Naive thymus-derived CD4-positive, alpha-beta T cell (primary cell): ENCODE measurements around the gene PPP1R10. TPM values are rescaled to one million over a fixed set of nuclear protein-coding genes. Genes with fewer than 3 reads are reported as not detected.

ENCODE experiments used
- ATAC-seq: fragments of 150-1000 bp; cut with Tn5 transposase; 2 replicates; pipeline ENCODE4 v1.10.0; 2021; ENCODE audit warnings: mild to moderate bottlenecking, moderate library complexity
- CTCF ChIA-PET: fragments of 350-600 bp; sonication (Branson Sonifier 250); formaldehyde crosslinking; loops from one replicate; lab custom pipeline; 2021; ENCODE audit warnings: antibody characterized with exemption; lab: Charles Lee
- POLR2A ChIA-PET: fragments of 350-600 bp; sonication (Branson Sonifier 250); formaldehyde crosslinking; loops from one replicate; lab custom pipeline; 2021; ENCODE audit warnings: antibody characterized with exemption, inconsistent platforms; lab: Charles Lee
- DNase-seq, 9 donors: peaks; one replicate each; pipeline versions ENCODE4 v3.0.0 to v3.0.0-alpha.2; 2020 to 2022; ENCODE audit warnings: mixed read lengths in 1 of 9
- H3K27ac ChIP-seq: one replicate; pipeline ENCODE4 v1.7.0; 2013; ENCODE audit warnings: mild to moderate bottlenecking, low read depth, low read length, moderate library complexity
- H3K27me3 ChIP-seq, 2 donors: one replicate each; pipeline ENCODE4 v1.7.0; 2013; ENCODE audit warnings: low read length in 2 of 2, mild to moderate bottlenecking in 2 of 2, moderate library complexity in 2 of 2; ENCODE audit not compliant: control insufficient read depth in 2 of 2, insufficient read depth in 2 of 2
- H3K36me3 ChIP-seq, 3 experiments: 1 replicate in 2 of 3; 2 replicates in 1 of 3; pipeline ENCODE4 v1.7.0; 2013; ENCODE audit warnings: low read length in 3 of 3, mild to moderate bottlenecking in 3 of 3, moderate library complexity in 1 of 3; ENCODE audit not compliant: insufficient read depth in 3 of 3, control insufficient read depth in 2 of 3
- H3K4me1 ChIP-seq, 2 donors: one replicate each; pipeline ENCODE4 v1.7.0; 2013; ENCODE audit warnings: low read length in 2 of 2, mild to moderate bottlenecking in 2 of 2, moderate library complexity in 1 of 2; ENCODE audit not compliant: control insufficient read depth in 2 of 2, insufficient read depth in 2 of 2
- H3K4me3 ChIP-seq: 2 replicates; pipeline ENCODE4 v1.7.0; 2013; ENCODE audit warnings: mild to moderate bottlenecking, low read length
- H3K9me3 ChIP-seq, 3 experiments: 1 replicate in 2 of 3; 2 replicates in 1 of 3; pipeline ENCODE4 v1.7.0; 2013; ENCODE audit warnings: low read length in 3 of 3; ENCODE audit not compliant: control insufficient read depth in 2 of 3
- H3K27ac Mint-ChIP-seq, 9 donors: one replicate each; pipeline ENCODE4 v1.8.0; 2020 to 2022; ENCODE audit warnings: mixed read lengths in 9 of 9, mild to moderate bottlenecking in 8 of 9, moderate library complexity in 5 of 9, inconsistent platforms in 2 of 9
- H3K27me3 Mint-ChIP-seq, 5 donors: one replicate each; pipeline ENCODE4 v1.8.0; 2021 to 2022; ENCODE audit warnings: mixed read lengths in 5 of 5, mild to moderate bottlenecking in 1 of 5
- H3K36me3 Mint-ChIP-seq, 5 donors: one replicate each; pipeline ENCODE4 v1.8.0; 2020 to 2022; ENCODE audit warnings: mixed read lengths in 5 of 5, mild to moderate bottlenecking in 3 of 5, inconsistent platforms in 1 of 5
- H3K4me1 Mint-ChIP-seq, 7 donors: one replicate each; pipeline ENCODE4 v1.8.0; 2020 to 2022; ENCODE audit warnings: mixed read lengths in 7 of 7, mild to moderate bottlenecking in 3 of 7, inconsistent platforms in 1 of 7
- H3K4me3 Mint-ChIP-seq, 10 donors: one replicate each; pipeline ENCODE4 v1.8.0; 2020 to 2022; ENCODE audit warnings: mild to moderate bottlenecking in 10 of 10, mixed read lengths in 10 of 10, moderate library complexity in 6 of 10, inconsistent platforms in 2 of 10
- H3K9me3 Mint-ChIP-seq, 11 donors: one replicate each; pipeline ENCODE4 v1.8.0; 2020 to 2022; ENCODE audit warnings: mixed read lengths in 11 of 11, mild to moderate bottlenecking in 4 of 11, inconsistent platforms in 1 of 11, moderate library complexity in 1 of 11
- intact Hi-C, 2 donors: fragments of 100-400 bp; cut with micrococcal nuclease; formaldehyde crosslinking; loops; one replicate each; pipeline ENCODE4 v1.15.1; 2023
- polyA plus RNA-seq, 2 donors: library from polyadenylated mRNA; unstranded; fragments of 300-500 nt; fragmentation: Illumina TruSeq; gene quantifications; one replicate each; pipeline ENCODE4 v1.2.3, GENCODE V29; 2021
- total RNA-seq, 6 experiments: library from RNA in 5 of 6; stranded (reverse) in 5 of 6; gene quantifications; 1 replicate in 5 of 6; 2 replicates in 1 of 6; pipeline ENCODE4 v1.2.3 and lab custom pipeline; 2021 to 2026

Gene PPP1R10
- total and polyA plus RNA-seq, 7 experiments from 2014 or later: 21.6 to 286 (median 114) TPM

DNA sequence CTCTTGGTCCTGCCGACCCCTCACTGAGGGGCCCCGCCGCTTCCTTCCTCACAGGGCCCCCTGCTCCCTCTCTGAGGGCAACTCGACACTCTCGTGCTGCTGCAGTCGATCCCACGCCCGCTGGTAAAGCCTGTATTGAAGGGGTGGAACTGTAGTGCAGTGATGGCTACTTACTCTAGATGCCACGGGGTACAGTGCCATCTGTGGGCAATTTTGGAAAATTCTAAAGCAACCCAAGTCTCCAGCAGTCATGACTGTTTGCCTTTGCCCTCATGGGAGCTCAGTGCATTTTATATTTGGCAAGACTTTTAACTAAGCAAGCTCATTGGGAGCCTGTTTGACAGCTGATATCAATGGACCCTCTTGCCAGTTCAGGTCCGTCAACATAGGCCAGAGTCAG is 23.4 kb upstream of the PPP1R10 start:
- peaks cover 0 to 12% (median 12%) of the 10 kb centered on the region in 5 donors for H3K36me3 Mint-ChIP-seq
- POLR2A ChIA-PET: interaction anchor here (0.6 to 1.6 kb wide), 4 partner anchors 12 to 71 kb away, joined by 3 to 8 read pairs (median 5); partner anchors contain the start of genes MRPS18B and PPP1R10
- H3K27me3 Mint-ChIP-seq: no peaks in the 10 kb centered on the region
- Histone ChIP-seq H3K36me3 (peaks cover 0 to 10% (median 0%) of the 10 kb centered on the region in 3 experiments), H3K27ac (peak overlapping the region; percentile 11), H3K4me3 (no peak overlapping the region), H3K4me1 (peaks cover 0 to 9% of the 10 kb centered on the region in 2 donors), H3K27me3 (no peaks in the 10 kb centered on the region), H3K9me3 (no peaks in the 10 kb centered on the region)
- H3K4me1 Mint-ChIP-seq: peaks cover 13 to 32% (median 25%) of the 10 kb centered on the region in 7 donors
- peak overlapping the region in 7 of 9 donors; percentile 3 to 77 (median 43) for H3K27ac Mint-ChIP-seq
- DNase-seq: peak in 3 of 9 donors; percentile 2 to 24 (median 15)
- H3K4me3 Mint-ChIP-seq: no peak overlapping the region
- ATAC-seq: peak; percentile 70
- intact Hi-C loops: no loop called here
- CTCF ChIA-PET: interaction anchor here (0.6 to 2.1 kb wide), 10 partner anchors 27 to 485 kb away, joined by 3 to 6 read pairs (median 3); no protein-coding TSS in a partner anchor
- H3K9me3 Mint-ChIP-seq: no peaks in the 10 kb centered on the region

DNA sequence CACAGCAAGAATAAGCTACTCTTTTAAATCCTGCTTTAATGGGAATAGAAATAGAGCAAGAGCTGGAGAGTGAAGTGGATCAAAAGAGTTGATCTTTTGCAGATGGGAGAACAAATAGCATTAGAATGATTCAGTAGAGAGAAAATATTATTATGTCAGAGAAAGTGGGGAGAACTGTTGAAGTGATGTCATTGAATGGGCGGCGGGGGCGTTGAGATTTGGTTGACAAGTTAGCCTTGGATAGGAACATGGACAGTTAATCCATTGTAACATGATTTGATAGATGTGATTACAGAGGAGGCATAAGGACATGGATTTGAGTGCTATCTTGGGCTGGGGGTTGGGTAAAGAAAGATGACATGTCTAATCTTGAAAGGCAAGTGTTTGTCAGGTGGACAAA is 18.8 kb upstream of the PPP1R10 start:
- peaks cover 0 to 2% of the 10 kb centered on the region in 2 donors for H3K4me1 ChIP-seq
- no peaks in the 10 kb centered on the region for H3K27me3 ChIP-seq
- H3K9me3 Mint-ChIP-seq: peaks cover 0 to 1% (median 0%) of the 10 kb centered on the region in 11 donors
- H3K36me3 ChIP-seq: peaks cover 0 to 10% (median 0%) of the 10 kb centered on the region in 3 experiments
- no peak overlapping the region for H3K27ac ChIP-seq
- H3K36me3 Mint-ChIP-seq: peaks cover 0 to 28% (median 21%) of the 10 kb centered on the region in 5 donors
- no peaks in the 10 kb centered on the region for H3K9me3 ChIP-seq
- POLR2A ChIA-PET: interaction anchor here (0.5 to 1.3 kb wide), 2 partner anchors 21 to 23 kb away, joined by 3 to 4 read pairs; no protein-coding TSS in a partner anchor
- DNase-seq (no peak), ATAC-seq (no peak)
- no peaks in the 10 kb centered on the region for H3K27me3 Mint-ChIP-seq
- CTCF ChIA-PET: interaction anchor here (0.6 kb wide), 1 partner anchor 1020 kb away, joined by 3 read pairs; the partner anchor contains the start of gene APOM
- intact Hi-C loops: no loop called here
- H3K27ac Mint-ChIP-seq: no peak overlapping the region
- peaks cover 1 to 14% (median 7%) of the 10 kb centered on the region in 7 donors for H3K4me1 Mint-ChIP-seq
- H3K4me3 ChIP-seq: no peak overlapping the region
- no peak overlapping the region for H3K4me3 Mint-ChIP-seq

- intact Hi-C loops: loop anchor here (1.0 to 2.0 kb wide), 8 partner anchors 9 to 104 kb away; partner anchors contain the start of genes C6orf136 (in 2 of the 2), DHX16 (in 2 of the 2), MRPS18B (in 2 of the 2) and PPP1R10 (in 2 of the 2)
- ATAC-seq: peak; percentile 100
Measured at GRCh38 chr6:30626484-30627366, 9.7 kb upstream of the PPP1R10 start, which contains the start of gene ATAT1. ATAT1 (plus strand) TSS chr6:30626874.

GRCh38 chr6:30625511-30625910 is 8.5 kb upstream of the PPP1R10 start:
- Mint-ChIP-seq H3K36me3 (peaks cover 7 to 25% (median 13%) of the 10 kb centered on the region in 5 donors), H3K27ac (peak overlapping the region in 8 of 9 donors; percentile 72 to 97 (median 92)), H3K9me3 (no peaks in the 10 kb centered on the region), H3K27me3 (no peaks in the 10 kb centered on the region), H3K4me3 (peak overlapping the region in 1 of 10 donors; percentile 88), H3K4me1 (peaks cover 17 to 35% (median 28%) of the 10 kb centered on the region in 7 donors)
- CTCF ChIA-PET: interaction anchor here (1.0 to 1.3 kb wide), 2 partner anchors 11 to 80 kb away, joined by 3 read pairs; no protein-coding TSS in a partner anchor
- Histone ChIP-seq H3K27ac (peak overlapping the region; percentile 92), H3K4me3 (no peak overlapping the region), H3K27me3 (no peaks in the 10 kb centered on the region), H3K4me1 (peaks cover 10 to 13% of the 10 kb centered on the region in 2 donors), H3K36me3 (peaks cover 0 to 62% (median 19%) of the 10 kb centered on the region in 3 experiments), H3K9me3 (no peaks in the 10 kb centered on the region)
- ATAC-seq (no peak), DNase-seq (no peak)
- POLR2A ChIA-PET: interaction anchor here (1.0 to 2.2 kb wide), 8 partner anchors 8 to 135 kb away, joined by 3 to 22 read pairs (median 4); partner anchors contain the start of genes ABCF1, MRPS18B and PPP1R10
- intact Hi-C loops: no loop called here

More at GRCh38 chr6:30626484-30627366, 9.7 kb upstream of the PPP1R10 start, which contains the start of gene ATAT1:
- H3K4me1 ChIP-seq: peaks cover 10 to 13% of the 10 kb centered on the region in 2 donors
- ChIA-PET POLR2A (interaction anchor here (0.6 to 2.2 kb wide), 8 partner anchors 9 to 136 kb away, joined by 3 to 22 read pairs (median 4); partner anchors contain the start of genes ABCF1, MRPS18B and PPP1R10), CTCF (interaction anchor here (0.7 to 1.3 kb wide), 4 partner anchors 12 to 147 kb away, joined by 3 read pairs; no protein-coding TSS in a partner anchor)
- peak within 1 kb of the TSS; percentile 89 to 97 (median 96) for H3K27ac Mint-ChIP-seq
- peaks cover 7 to 27% (median 14%) of the 10 kb centered on the region in 5 donors for H3K36me3 Mint-ChIP-seq
- H3K36me3 ChIP-seq: peaks cover 0 to 51% (median 19%) of the 10 kb centered on the region in 3 experiments
- H3K4me3 Mint-ChIP-seq: peak within 1 kb of the TSS; percentile 88 to 97 (median 92)
- no peaks in the 10 kb centered on the region for H3K9me3 ChIP-seq
- no peaks in the 10 kb centered on the region for H3K27me3 Mint-ChIP-seq
- peaks cover 15 to 35% (median 24%) of the 10 kb centered on the region in 7 donors for H3K4me1 Mint-ChIP-seq
- peak; percentile 80 to 90 (median 85) for DNase-seq
- H3K27me3 ChIP-seq: no peaks in the 10 kb centered on the region
- peak within 1 kb of the TSS; percentile 84 for H3K4me3 ChIP-seq
- H3K9me3 Mint-ChIP-seq: peaks cover 0 to 1% (median 0%) of the 10 kb centered on the region in 11 donors
- peak within 1 kb of the TSS; percentile 92 for H3K27ac ChIP-seq

- Mint-ChIP-seq H3K4me3 (peak overlapping the region in 7 of 10 donors; percentile 88 to 100 (median 95)), H3K27ac (peak overlapping the region in 7 of 9 donors; percentile 53 to 100 (median 100)), H3K36me3 (peaks cover 14 to 38% (median 32%) of the 10 kb centered on the region in 5 donors), H3K9me3 (peaks cover 0 to 26% (median 0%) of the 10 kb centered on the region in 11 donors), H3K4me1 (peaks cover 15 to 34% (median 21%) of the 10 kb centered on the region in 7 donors), H3K27me3 (peaks cover 0 to 14% (median 0%) of the 10 kb centered on the region in 5 donors)
- ChIA-PET CTCF (interaction anchor here (2.4 kb wide), 1 partner anchor 59 kb away, joined by 10 read pairs; no protein-coding TSS in a partner anchor), POLR2A (interaction anchor here (0.7 to 2.8 kb wide), 6 partner anchors 9 to 78 kb away, joined by 3 to 21 read pairs (median 8); partner anchors contain the start of gene PRR3)
- Histone ChIP-seq H3K27ac (peak overlapping the region; percentile 93), H3K4me1 (peaks cover 13 to 15% of the 10 kb centered on the region in 2 donors), H3K4me3 (no peak overlapping the region), H3K27me3 (no peaks in the 10 kb centered on the region), H3K9me3 (no peaks in the 10 kb centered on the region), H3K36me3 (peaks cover 15 to 63% (median 21%) of the 10 kb centered on the region in 3 experiments)
- ATAC-seq (no peak), DNase-seq (no peak)
- intact Hi-C loops: loop anchor here (5.0 to 10.0 kb wide), 8 partner anchors 123 to 1578 kb away; partner anchors contain the start of genes TRIM39 (in 2 of the 2), AGPAT1 (in 1 of the 2), DDR1 (in 1 of the 2) and FLOT1 (in 1 of the 2)
Measured at GRCh38 chr6:30619561-30619960, 2.5 kb upstream of the PPP1R10 start.
